RPMI8226 (cell line): ENCODE data around the gene TAF15.
A peak's percentile ranks its signal among the peaks of the same experiment; 100 is the strongest.

Experiments used
- DNase-seq: peaks from one replicate; pipeline ENCODE4 v3.0.0-alpha.2; 2015

Gene TAF15

DNA sequence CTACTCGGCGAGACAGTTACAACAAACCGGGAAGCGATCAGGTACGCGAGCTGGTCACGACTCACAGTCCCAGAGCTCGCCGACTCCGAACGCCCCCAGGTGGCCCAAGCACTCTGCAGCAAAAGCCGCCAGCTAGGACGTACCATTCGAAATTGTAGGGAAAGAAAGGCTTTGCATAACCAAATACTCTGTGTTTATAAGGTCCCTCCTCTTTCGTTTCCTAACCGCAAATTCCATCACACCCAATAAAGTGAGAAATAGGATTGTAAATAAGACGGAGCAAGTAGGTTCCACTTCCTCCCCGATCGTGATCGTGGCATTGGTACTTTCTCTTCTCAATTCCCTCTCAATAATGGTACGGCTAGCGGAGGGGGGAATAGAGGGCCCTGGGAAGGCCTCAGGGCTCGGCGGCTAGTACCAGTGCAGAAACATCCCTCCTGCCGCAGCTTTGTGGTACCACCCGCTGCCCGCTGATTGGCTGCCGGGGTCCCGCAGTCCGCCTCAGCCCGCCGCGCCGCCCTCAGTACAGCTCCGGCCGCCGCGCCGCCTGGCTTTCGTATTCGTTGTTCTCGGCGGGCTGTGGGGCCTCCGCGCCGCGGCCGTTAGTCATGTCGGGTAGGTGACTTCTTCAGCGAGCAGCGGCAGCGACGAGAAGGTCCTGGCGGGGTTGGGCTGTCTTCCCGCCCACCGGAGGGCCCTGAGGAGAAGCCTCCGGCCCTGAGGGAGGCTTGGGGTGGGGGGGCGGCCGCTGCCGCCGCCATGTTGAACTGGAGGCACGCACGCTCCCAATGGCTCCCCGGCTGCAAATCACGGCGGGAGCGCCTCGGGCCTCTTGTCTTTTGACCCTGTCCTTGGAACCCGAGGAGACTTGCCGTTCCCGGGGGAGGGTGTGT, at the start of gene TAF15:
Gene TAF15 (plus strand): TSS at position 523 of the 893 bp plus-strand sequence. CDS start 86 bp downstream, at position 609.
- peak; percentile 99 for DNase-seq

DNA sequence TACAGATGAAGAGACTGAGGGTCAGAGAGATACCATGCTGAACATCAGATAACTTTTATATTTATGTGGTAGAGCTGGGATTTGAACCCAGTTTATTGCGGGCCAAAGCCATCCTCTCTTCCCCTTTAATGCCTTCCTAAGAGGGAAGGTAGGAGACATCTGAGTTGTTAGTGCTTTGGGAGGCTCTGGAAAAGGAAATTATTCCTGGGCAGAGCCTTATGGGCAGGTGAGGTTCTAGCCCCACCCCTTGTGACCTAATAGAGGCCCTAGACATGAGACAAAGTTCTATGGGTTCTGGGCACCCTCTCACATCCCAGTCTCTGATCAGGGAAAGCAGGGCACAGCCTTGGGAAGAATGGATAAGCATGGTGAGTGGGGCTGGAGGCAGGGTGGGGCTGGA, 48.7 kb upstream of the TAF15 start, which contains the start of gene C17orf50:
Gene C17orf50 (plus strand): TSS at position 301 of the 400 bp plus-strand sequence. CDS start 55 bp downstream, at position 356.
- no peak for DNase-seq

DNA sequence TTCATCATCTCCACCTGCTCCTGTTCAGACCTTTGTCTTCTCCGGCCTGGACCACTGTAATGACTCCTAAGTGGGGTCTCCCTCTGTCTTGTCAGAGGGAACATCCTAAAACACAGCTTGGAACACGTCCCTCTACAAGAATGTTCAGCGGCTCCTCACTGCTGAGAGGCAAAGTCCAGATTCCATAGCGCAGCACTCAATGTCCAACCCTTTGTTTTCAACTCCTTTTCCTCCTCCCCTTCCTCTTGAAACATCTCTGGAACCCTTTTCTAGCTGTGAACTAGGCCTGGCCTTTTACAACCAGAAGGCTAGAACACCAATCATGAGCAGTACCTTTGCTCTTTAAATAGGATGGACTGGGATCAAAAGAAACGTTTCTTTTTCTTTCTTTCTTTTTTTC, 47.7 kb upstream of the TAF15 start:
- DNase-seq: no peak

DNA sequence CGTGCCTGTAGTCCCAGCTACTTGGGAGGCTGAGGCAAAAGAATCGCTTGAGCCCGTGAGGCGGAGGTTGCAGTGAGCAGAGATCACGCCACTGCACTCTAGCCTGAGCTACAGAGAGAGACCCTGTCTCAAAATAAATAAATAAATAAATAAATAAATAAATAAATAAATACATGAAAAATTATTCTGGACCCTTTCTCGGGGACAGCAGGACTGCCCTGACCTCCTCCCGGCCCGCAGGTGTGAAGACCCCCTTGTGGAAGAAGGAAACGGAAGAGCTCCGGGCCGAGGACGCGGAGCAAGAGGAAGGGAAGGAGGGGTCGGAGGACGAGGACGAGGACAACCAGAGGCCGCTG, 45.5 kb upstream of the TAF15 start:
- no peak for DNase-seq

DNA sequence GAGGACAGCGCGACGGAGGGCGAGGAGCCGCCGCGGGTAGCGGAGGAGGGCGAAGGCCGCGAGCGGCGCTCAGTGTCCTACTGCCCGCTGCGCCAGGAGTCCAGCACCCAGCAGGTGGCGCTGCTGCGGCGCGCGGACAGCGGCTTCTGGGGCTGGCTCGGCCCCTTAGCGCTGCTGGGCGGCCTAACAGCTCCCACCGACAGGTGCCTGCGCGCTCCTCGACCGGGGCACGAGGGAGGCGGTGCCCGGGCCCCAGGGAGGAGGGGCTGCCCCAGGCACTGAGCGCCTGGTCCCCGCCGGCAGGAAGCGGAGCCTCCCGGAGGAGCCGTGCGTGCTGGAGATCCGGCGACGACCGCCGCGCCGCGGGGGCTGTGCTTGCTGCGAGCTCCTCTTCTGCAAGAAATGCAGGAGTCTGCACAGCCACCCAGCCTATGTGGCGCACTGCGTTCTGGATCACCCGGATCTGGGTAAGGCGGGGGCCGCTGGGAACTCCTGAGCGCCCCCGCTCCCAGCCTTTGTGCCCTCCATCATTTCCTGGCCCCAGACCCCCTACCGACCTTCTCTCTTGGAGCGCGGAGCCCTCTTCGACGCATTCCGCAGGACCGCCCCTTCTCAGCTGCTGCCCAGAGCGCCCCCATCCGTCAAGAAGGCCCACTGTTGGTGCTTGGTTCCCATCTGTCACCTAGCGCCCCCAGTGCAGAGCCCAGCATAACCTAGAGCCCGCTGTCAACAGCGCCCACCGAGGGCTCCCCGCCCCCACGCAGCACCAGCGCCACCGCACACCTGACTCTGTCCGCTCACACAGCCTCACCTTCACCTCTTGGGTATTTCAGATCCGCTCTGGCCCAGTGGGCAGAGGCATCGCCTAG, 44.9 kb upstream of the TAF15 start:
- DNase-seq: peak; percentile 95

DNA sequence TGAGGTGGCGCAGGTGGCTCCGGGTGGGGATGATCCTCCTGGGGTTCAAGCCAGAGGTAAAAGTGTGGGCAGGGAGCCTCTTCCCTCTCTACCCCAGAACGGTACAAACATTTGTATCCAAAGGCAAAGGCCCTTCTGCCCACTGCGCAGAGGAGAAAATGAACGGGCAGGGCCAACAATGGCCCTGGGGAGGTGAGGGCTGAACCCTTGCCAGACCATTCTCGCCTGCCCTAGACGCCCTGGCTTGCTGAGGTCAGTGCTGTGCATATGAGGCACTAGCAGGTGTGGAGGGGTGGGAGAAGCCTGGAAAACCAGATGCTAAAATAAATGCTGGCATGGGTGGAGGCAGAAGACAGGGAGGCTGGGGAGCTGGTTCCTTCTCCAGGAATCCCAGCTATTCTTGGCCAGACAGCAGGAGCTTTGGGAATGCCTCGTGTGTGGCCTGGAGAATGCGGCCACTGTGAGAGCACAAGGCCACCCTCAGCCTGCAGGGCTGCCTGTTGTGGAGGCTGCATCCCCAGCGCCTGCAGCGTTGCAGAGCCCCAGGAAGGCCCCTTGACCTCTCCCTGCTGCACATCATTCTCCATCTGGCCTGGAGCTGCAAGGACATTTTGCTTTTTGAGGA, 44.1 kb upstream of the TAF15 start:
- DNase-seq: no peak

DNA sequence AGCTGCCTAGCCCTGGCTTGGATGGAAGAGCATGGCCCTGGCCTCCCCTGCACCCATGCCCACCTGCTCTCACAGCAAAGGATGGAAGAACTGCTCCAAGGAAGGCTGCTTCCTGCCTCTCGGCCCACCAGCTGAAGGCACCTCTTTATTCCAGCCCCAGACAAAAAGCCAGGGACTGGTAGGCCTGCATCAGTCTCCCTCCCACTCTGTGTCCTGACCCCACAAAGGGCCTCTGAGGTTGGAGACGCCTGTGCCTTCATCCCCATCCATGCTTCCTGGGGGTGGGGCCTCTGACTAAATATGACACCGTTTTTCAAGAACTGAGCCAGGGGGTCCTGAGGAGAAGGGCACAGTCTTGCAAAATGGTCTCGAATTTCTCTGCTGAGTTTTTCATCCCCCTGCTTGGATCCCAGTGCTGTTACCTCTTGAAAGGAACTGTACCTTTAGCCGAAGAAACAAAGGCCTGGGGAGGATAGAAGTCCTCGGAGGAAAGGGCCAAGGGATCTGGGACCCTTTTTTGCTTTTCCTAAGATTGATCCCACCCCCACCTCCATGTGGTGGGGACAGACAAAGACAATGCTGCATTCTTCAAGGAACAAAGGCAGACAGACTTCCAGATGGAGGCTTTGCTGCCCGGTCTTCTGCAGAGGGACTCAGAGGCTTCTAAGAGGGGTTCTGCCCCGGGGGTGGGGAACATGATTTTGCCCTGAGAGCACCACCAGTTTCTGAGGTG, 43.4 kb upstream of the TAF15 start:
- no peak for DNase-seq

DNA sequence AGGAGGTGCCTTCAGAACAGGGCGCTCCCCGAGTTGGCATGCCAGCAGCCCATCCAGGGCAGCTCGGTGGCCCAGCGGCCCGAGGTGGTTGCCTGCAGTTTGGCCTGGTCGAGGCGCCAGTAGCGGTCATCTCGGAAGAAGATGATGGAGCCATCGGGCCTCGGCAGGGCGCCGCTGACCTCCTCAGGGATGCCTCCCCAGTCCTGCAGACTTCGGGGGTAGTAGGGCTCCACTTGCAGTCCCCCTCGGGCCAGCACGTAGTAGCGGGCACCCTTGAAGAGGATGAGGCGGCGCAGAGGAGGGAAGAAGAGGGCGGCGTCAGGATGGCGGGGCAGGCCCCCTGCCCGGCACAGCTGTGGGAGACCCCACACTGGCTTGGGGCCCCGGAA, 42.8 kb upstream of the TAF15 start:
- no peak for DNase-seq

DNA sequence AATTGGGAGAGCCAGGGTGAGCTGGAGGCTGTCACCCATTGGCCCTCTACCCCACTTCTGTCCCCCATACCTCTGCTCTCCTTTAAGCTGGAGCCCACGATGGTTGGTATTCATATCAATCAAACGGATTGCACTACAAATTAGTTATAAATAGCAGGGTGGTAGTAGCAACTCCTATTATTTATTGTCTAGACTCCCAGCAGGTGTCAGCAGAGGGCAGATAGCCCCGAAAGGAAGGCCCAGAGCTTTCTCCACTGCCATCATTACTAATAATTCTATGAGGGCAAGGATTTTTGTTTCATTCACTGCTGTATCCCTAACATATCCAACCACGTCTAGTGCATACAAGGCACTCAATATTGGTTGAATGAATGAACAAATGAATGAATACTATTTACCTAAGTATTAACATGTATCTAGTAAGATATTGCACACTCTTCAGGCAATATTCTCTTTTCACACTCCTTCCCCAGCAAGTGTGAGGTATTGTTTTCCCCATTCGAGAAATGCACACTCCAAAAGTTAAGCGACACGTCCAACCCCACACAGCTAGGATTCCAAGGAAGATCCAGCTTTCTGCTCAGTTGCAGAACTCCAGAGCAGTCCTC, 42.3 kb upstream of the TAF15 start:
- DNase-seq: peak; percentile 63

DNA sequence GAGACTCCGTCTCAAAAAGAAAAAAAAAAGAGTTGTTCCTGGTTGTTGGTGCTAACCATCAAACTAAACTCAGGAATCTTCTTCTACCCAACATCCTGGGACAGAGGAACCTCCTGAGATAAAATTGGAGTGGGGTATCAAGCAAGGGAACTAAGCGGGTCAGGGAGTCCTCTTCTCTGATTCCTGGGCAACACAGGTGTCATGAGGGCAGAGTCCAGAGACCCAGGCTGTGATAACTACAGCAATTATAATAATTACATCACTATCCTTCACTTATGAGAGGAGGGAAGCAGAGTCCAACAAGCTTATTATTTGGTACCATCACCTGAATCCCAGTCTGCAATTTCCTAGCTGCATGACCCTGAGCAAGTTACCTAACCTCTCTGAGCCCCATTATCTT, 40.5 kb upstream of the TAF15 start:
- DNase-seq: no peak

DNA sequence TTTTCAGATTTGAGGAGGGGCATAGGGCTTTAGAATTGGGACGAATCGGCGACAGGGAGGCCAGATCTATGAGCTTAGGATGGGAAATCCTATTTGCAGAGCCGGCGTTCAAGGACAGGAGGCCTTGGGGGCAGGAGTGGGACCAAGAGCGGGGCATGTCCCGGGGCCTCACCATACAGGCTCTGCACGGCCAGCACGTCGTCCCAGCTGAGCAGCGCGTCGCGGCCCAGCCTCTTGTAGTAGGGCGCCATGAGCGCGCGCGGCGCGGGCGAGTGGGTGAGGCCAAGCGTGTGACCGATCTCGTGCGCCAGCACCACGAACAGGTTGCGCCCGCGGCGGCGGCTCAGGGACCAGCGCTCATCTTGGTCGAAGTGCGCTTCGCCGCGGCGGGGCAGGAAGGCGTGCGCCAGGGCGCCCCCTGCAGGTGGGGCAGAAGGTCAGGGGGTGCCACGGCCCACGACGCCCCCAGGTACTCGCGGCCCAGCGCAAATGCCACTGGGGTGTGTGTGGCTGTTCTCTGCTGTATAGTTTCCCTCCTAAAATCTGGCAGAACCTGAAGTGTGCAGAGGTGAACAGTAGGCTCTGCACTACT, 39.3 kb upstream of the TAF15 start:
- DNase-seq: no peak

DNA sequence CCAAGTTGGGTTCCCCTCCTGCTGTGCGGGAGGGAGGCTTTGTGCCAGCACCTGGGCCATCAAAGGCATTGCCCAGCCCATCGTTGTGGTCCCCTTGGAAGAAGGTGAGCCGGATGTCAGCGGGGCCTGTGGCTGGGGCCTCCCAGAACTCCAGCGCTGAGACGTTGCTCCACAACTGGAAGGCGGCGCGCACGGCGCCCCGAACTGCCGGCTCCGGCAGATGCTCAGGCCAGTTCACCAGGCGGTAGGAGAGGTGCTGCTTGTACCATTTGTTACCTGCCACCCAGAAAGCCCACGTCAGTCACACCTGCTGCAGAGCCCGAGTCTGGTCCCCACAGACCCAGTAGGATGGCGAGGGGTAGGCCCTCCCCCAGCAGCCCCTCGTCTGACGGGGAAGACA, 36.2 kb upstream of the TAF15 start:
- no peak for DNase-seq

DNA sequence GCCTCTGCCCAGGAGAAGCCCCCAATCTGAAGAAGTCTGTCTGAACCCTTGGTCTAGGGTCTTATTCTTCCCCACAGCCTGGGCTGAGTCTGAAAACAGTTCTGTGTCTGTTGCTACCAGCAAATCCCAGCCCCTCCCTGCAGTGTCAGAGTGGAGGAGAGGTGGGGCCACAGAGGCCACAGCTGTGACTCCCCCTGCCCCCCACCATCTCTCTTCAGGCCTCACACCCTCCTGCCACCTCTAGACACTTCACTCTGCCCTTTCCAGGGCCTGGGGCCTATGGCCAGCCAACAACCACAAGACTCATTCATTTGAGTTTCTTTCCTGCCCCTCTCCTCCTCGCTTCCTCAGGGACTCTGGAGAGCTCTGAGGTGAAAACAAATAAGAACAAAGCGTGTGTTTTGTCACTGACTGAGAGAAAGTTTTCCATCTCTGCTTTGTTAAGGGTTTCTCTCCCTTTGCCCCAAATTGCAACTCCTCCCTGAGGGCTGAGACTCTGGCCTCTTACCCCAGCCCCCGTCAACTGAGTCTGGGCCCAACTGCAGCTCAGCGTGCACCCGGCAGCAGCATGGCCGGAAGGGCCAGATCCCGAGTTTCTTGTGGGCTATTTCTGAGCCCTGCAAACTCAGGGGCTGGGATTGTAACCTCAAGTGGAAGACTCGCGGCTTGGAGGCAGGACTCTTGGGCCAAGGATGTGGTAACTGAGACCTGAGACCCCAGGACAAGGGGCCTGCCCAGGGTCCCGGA, 35.4 kb upstream of the TAF15 start:
- DNase-seq: no peak

DNA sequence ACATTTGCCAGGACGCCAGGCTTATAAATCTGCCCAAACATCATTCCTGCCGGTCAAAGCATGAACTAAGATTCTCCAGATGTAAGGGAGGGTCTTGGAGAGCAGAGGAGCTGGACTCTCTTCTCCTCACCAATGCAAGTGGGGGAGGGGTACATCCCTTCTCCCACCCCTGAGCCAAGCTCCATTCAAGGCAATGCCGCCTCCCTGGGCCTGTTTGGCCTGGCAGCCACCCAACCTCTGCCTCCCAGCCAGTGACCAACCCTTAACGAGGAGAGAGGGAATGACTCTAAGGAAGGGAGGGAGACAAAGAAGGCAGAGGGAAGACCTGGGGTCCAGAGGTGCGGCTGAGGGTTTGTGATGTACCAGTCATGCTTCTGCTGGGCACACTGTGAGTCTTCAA, 34.8 kb upstream of the TAF15 start:
- no peak for DNase-seq

DNA sequence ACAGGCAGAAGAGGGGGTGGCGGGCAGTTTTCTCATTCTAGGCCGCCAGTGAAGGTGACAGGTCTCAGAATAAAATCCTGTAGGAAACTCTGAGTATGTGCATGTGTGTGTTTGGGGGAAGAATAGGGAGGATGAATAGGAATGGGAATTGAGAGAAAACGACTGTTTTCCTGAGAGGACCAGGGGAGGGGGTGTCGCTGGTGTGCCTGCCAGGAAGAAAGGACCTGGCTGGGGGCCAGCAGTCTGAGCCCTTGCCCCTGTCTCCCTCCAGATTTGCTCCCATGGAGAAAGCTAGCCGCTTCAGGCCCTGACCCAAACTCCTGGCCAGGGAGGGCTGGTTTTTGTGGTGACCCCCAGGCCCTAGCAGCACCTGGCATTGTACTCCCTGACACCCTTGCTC, 34.2 kb upstream of the TAF15 start:
- DNase-seq: no peak

DNA sequence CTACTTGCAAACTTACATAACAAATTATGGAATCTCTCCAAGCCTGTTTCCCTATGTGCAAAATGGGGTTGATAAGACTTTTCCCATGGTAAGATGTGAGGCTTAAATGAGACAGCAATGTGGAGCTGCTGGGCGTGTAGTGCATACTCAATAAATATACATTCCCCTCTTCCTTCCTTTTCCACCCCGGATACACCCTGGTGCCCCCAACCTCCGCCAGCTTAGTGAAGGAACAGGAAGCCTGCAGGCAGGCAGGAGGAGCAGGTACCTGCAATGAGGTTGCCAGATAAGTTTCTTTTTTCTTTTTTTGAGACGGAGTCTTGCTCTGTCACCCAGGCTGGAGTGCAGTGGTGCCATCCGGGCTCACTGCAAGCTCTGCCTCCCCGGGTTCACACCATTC, 33.7 kb upstream of the TAF15 start:
- DNase-seq: no peak

DNA sequence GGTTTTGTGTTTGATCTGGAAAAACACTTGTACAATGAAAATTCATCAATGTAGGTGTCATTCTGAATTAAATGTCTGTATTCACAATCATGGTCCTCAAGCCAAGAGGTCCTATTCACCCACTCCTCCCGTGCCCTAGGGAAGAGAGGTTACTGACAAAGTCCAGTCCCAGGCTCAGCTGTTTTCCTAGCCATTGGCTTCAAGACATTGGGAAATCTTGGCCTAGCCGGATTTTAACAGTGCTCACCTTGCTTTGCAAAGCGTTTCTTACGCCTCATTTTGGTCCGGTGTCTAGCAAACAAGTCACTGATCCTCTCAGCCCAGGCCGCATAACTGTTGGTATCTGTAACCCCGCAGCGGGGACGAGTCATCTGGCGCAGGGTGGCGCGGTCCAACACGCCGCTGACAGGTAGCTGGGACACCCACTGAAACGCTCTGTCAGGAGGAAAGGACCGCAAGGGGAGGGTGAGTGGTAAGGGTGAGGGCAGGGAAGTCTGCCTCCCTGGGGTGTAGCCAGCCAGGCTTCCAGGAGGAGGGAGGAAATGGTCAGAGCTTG, 30.6 kb upstream of the TAF15 start:
- DNase-seq: no peak

DNA sequence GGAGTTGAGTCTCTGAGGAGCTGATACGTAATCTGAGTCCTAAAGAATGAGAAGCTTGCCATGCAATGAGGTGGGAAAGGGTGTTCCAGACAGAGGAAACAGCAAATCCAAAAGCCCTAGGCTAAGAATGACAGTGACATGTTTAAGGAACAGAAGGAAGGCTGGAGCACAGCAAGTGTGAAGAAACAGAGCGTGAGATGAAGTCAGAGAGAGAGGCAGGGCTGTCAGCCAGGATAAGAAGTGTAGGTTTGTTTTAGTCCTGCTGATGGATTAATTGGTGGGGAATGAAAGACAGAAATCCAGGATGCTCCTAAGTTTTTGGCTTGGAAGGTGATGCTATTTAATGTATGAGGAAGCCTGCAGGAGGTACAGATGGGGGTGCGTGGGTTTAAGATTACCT, 28.3 kb upstream of the TAF15 start:
- no peak for DNase-seq

DNA sequence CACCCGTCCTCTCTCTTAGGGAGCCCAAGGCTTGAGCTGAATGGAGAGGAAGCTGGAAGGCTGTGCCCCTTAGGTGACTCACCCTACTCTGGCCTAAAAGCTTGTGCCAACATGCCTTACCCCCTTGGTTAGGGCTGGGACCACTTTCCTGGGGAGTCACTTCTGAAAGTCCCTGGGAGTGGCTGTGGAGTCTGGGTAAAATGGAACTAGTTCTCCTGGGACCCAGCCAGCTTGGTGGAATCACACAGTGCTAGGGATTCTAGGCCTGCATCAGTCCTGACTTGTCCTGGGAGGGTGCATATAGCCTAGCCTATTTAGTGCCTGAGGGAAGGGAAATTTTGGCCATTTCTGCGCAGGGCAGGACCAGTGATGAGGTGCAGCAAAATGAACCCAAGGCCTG, 24.4 kb upstream of the TAF15 start:
- no peak for DNase-seq

DNA sequence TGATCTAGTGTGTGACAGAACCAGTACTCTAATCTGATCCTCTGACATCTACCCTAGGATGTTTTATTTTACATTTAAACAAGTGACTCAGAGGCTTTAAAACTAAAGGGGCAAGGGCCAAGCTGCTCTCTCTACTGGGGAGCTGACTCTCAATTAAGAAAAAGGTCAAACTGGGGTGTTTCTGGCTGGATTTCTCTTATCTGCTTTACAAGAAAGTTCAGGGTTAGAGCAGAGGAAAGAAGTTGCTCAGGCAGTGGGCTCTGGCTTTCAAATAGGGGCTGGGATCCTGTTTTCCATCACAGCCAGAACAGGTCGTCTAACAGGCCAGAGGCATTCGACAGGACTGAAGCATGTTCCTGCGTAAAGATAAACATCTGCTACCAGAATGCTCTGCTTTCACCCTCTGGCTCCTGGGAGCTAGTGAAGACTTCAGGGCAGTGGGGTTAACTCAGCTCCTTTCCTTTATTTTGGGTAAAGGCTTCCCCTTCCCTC, 22.3 kb upstream of the TAF15 start:
- DNase-seq: no peak
